ENCODE results near the gene TEAD4.
"Not testable (repeated sequence)": the region's sequence is repeated elsewhere in the genome, so short reads cannot be mapped to it uniquely, and the experiment has no call there.

Gene TEAD4

GRCh38 chr12:3055026-3055703, 96.0 kb downstream of the TEAD4 start:
- Histone ChIP-seq H3K4me3 (ENCODE audit: low read depth, low read length) (no peak overlapping the region), H3K27ac (peak overlapping the region; percentile 62), H3K27me3 (ENCODE audit: insufficient read depth, low read depth, severe bottlenecking) (no peaks in the 10 kb centered on the region), H3K36me3 (no peaks in the 10 kb centered on the region), H3K9me3 (ENCODE audit: severe bottlenecking) (no peaks in the 10 kb centered on the region)
- DNase-seq = no peak
- TF ChIP-seq CTCF (IDR thresholded peaks at IDR 0.05; ENCODE audit: low read depth, low read length) = no peak

DNA sequence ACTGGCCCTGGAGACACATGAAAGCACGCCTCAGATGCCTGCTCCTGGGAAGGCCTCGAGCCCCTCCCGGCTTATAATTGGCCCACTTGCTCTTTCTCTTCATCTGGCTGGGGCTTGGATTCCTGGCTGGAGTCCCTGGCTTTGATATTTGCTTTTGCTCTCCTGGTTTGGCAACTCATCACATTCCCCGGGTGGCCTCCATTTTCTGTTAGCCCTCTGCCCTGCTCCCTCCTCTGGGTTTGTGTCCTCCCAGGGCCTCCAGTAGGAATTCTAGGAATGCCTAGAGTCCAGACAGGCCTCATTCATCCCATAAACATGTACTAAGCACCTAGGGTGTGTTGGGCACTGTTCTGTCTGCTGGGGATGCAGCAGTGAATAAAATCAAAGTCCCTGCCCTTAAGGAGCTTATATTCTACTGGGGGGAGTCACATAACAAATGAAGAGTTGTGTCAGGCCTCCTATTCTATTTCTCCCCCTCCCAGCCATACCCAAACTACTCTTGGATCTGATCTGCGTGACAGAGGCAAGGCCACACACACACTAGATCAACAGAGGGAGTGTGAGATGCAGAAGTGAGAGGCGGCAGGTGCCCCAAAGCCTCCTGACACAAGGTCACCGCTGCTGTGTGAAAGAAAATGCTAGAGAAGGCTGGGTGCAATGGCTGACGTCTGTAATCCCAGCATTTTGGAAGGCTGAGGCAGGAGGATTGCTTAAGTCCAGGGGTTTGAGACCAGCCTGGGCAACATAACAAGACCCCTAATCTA, 96.7 kb downstream of the TEAD4 start:
- Histone ChIP-seq H3K4me3 (ENCODE audit: low read depth, low read length) (no peak overlapping the region), H3K27ac (peak overlapping the region; percentile 62), H3K36me3 (no peaks in the 10 kb centered on the region), H3K9me3 (ENCODE audit: severe bottlenecking) (no peaks in the 10 kb centered on the region), H3K27me3 (ENCODE audit: insufficient read depth, low read depth, severe bottlenecking) (no peaks in the 10 kb centered on the region)
- no peak for TF ChIP-seq CTCF (IDR thresholded peaks at IDR 0.05; ENCODE audit: low read depth, low read length)
- DNase-seq = no peak

DNA sequence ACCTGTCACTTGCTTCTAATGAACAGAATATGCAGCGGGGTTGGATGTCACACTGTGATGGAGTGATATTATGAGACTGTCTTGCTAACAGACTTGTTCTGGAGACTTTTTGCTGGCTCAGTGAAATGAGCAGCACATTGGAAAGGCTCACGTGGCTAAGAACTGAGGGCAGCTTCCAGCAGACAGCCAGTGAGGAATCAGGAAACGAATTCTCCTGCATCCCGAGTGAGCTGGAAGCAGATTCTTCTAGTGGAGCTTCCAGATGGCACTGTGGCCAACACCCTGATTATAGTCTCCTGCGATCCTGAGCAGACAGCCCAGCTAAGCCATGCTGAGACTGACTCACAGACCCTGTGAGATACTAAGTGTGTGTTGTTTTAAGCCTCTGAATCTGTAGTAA, 101.9 kb downstream of the TEAD4 start:
- no peak overlapping the region for H3K4me3 ChIP-seq (ENCODE audit: low read depth, low read length)
- DNase-seq = peak; percentile 75
- no peak for TF ChIP-seq CTCF (IDR thresholded peaks at IDR 0.05; ENCODE audit: low read depth, low read length)
- peak overlapping the region; percentile 42; the same call in 1 of the 2 replicates for H3K27ac ChIP-seq
- peaks cover 6% of the 10 kb centered on the region for H3K9me3 ChIP-seq (ENCODE audit: severe bottlenecking)
- H3K27me3 ChIP-seq (ENCODE audit: insufficient read depth, low read depth, severe bottlenecking) = no peaks in the 10 kb centered on the region
- H3K36me3 ChIP-seq = no peaks in the 10 kb centered on the region

DNA sequence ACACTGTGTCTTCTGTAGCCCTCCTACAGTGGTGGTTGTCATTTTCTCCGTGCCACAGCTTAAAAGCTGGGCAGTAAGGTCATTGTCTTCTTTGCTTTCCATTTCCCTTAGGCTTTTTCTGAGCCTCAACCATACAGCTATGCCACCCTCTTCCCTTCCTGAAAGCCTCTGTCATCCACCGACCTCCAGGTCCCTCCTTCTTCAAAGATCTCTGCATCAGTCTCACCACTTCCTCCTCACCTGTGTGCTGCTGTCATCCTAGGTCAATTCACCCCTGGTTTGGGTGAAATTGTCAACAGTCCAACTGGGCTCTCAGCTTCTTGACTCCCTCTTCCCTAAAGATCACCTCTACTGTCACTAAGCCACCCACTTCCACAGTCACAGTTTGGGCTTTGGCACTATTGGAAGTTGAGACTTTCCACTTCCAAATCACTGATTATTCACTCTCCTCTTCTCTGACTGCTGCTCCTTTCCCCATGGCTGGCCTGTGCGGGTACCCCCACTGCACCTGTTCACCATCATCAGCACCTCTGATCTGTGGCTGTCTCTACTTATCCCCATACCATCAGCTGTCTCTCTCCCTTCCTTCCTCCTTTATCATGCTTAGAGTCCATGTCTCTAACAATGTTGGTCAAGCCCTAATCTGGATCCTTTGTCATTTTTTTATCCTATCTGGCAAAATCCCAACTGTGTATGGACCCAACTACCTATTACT, 102.5 kb downstream of the TEAD4 start:
- Histone ChIP-seq H3K27ac (peak overlapping the region; percentile 42), H3K27me3 (ENCODE audit: insufficient read depth, low read depth, severe bottlenecking) (no peaks in the 10 kb centered on the region), H3K9me3 (ENCODE audit: severe bottlenecking) (peaks cover 6% of the 10 kb centered on the region), H3K4me3 (ENCODE audit: low read depth, low read length) (no peak overlapping the region), H3K36me3 (no peaks in the 10 kb centered on the region)
- no peak for DNase-seq
- TF ChIP-seq CTCF (IDR thresholded peaks at IDR 0.05; ENCODE audit: low read depth, low read length) = no peak

- TF ChIP-seq CTCF (IDR thresholded peaks at IDR 0.05; ENCODE audit: low read depth, low read length) = no peak
- Histone ChIP-seq H3K27ac (no peak overlapping the region), H3K9me3 (ENCODE audit: severe bottlenecking) (peaks cover 6% of the 10 kb centered on the region), H3K27me3 (ENCODE audit: insufficient read depth, low read depth, severe bottlenecking) (no peaks in the 10 kb centered on the region), H3K4me3 (ENCODE audit: low read depth, low read length) (no peak overlapping the region), H3K36me3 (no peaks in the 10 kb centered on the region)
- DNase-seq = no peak
These were observed 106.1 kb downstream of the TEAD4 start for GRCh38 chr12:3065300-3065699.

DNA sequence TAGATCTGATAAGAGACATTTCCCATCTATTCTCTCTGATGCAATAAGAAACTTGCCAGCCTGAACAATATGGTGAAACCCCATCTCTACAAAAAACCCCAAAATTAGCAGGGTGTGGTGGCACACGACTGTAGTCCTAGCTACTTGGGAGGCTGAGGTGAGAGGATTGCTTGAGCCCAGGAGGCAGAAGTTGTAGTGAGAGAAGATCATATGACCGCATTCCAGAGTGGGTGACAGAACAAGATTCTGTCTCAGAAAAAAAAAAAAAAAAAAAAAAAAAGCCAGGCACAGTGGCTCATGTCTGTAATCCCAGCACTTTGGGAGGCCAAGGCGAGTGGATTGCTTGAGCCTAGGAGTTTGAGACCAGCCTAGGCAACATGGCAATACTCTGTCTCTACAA, 106.6 kb downstream of the TEAD4 start:
- H3K4me3 ChIP-seq (ENCODE audit: low read depth, low read length); DNase-seq; H3K36me3 ChIP-seq; H3K9me3 ChIP-seq (ENCODE audit: severe bottlenecking); H3K27me3 ChIP-seq (ENCODE audit: insufficient read depth, low read depth, severe bottlenecking); H3K27ac ChIP-seq: not testable (repeated sequence)

Data from WERI-Rb-1 (cell line).